KOPT-K1 (cell line): Measurements from ENCODE around the gene SORCS3.

ENCODE experiments used
- H3K27ac ChIP-seq: fragments of 200-600 bp; sonication (generic); 2 replicates; pipeline ENCODE4 v1.5.1; 2016; ENCODE audit warnings: antibody characterized with exemption, mild to moderate bottlenecking, low read depth, low read length; ENCODE audit not compliant: poor library complexity, severe bottlenecking
- H3K36me3 ChIP-seq: fragments of 200-600 bp; sonication (generic); 2 replicates; pipeline ENCODE4 v1.5.1; 2017; ENCODE audit warnings: antibody characterized with exemption, mild to moderate bottlenecking, low read length, moderate library complexity; ENCODE audit not compliant: insufficient read depth
- H3K9me3 ChIP-seq: fragments of 200-600 bp; sonication (generic); 2 replicates; pipeline ENCODE4 v1.5.1; 2017; ENCODE audit warnings: antibody characterized with exemption, low read length, mild to moderate bottlenecking; ENCODE audit not compliant: insufficient read depth, poor library complexity, severe bottlenecking

Gene SORCS3

GRCh38 chr10:105292236-105292635 is 651.1 kb downstream of the SORCS3 start:
- Histone ChIP-seq H3K36me3 (no peaks in the 10 kb centered on the region), H3K9me3 (no peaks in the 10 kb centered on the region), H3K27ac (no peak overlapping the region)
